ENCODE measurements around the gene GRIN2C.

The GRIN2C gene

GRCh38 chr17:74901353-74902135 is 41.9 kb upstream of the GRIN2C start:
- H3K4me3 ChIP-seq (ENCODE audit: low read length), result no peak overlapping the region
- DNase-seq (ENCODE audit: low read depth), result no peak
- TF ChIP-seq CTCF (IDR thresholded peaks at IDR 0.05; ENCODE audit: insufficient read depth, low read depth, low read length, missing control alignments), result no peak

- no peak overlapping the region for H3K4me3 ChIP-seq (ENCODE audit: low read length)
- no peak for DNase-seq (ENCODE audit: low read depth)
- TF ChIP-seq CTCF (IDR thresholded peaks at IDR 0.05; ENCODE audit: insufficient read depth, low read depth, low read length, missing control alignments), result no peak
Measured at GRCh38 chr17:74900208-74900607, 40.5 kb upstream of the GRIN2C start.

GRCh38 chr17:74898376-74898946 is 38.8 kb upstream of the GRIN2C start:
- no peak for TF ChIP-seq CTCF (IDR thresholded peaks at IDR 0.05; ENCODE audit: insufficient read depth, low read depth, low read length, missing control alignments)
- H3K4me3 ChIP-seq (ENCODE audit: low read length), result no peak overlapping the region
- peak; percentile 87 for DNase-seq (ENCODE audit: low read depth)

- TF ChIP-seq CTCF (IDR thresholded peaks at IDR 0.05; ENCODE audit: insufficient read depth, low read depth, low read length, missing control alignments), result no peak
- H3K4me3 ChIP-seq (ENCODE audit: low read length), result no peak overlapping the region
- DNase-seq (ENCODE audit: low read depth), result no peak
Measured at GRCh38 chr17:74893936-74894671, 34.4 kb upstream of the GRIN2C start.

- peak within 1 kb of the TSS; percentile 34 for H3K4me3 ChIP-seq (ENCODE audit: low read length)
- no peak for DNase-seq (ENCODE audit: low read depth)
- no peak for TF ChIP-seq CTCF (IDR thresholded peaks at IDR 0.05; ENCODE audit: insufficient read depth, low read depth, low read length, missing control alignments)
Measured at GRCh38 chr17:74892974-74893911, 33.6 kb upstream of the GRIN2C start, which contains the start of gene FADS6. FADS6 (minus strand) TSS chr17:74893633; CDS start chr17:74893595, 38 bp downstream.

Measured in epithelial cell of esophagus (primary cell).